GM20000 (cell line): ENCODE measurements around the gene ABCG5.

Source experiments
- DNase-seq: peaks from one replicate; pipeline ENCODE4 v3.0.0; 2012; ENCODE audit warnings: low spot score
- TF ChIP-seq, protein P1 (sequence below): IDR thresholded peaks from 2 replicates; pipeline ENCODE4 v1.5.1; 2012; ENCODE audit warnings: mild to moderate bottlenecking, control low read depth; ENCODE audit errors: extremely low read depth, missing control alignments

Gene ABCG5

DNA sequence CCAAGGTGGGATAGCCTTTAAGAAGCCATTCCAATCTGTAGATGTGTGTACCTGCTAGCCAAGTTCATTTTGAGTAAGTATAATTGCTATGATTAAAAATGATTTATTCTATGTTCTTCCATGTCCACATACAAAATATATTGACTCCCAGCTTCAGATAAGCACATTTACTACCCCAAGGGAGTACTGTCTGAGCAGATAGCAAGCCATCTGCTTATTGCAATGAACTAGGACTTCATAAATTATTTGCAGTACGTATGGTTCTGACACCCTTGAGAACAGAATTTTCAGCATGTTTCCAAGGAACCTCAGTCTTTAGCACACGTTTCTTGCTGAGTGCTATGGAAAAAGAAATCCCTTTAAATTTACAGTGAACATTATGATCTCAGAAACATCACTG is 28.2 kb downstream of the ABCG5 start:
- no peak for DNase-seq
- TF ChIP-seq, protein P1, sequence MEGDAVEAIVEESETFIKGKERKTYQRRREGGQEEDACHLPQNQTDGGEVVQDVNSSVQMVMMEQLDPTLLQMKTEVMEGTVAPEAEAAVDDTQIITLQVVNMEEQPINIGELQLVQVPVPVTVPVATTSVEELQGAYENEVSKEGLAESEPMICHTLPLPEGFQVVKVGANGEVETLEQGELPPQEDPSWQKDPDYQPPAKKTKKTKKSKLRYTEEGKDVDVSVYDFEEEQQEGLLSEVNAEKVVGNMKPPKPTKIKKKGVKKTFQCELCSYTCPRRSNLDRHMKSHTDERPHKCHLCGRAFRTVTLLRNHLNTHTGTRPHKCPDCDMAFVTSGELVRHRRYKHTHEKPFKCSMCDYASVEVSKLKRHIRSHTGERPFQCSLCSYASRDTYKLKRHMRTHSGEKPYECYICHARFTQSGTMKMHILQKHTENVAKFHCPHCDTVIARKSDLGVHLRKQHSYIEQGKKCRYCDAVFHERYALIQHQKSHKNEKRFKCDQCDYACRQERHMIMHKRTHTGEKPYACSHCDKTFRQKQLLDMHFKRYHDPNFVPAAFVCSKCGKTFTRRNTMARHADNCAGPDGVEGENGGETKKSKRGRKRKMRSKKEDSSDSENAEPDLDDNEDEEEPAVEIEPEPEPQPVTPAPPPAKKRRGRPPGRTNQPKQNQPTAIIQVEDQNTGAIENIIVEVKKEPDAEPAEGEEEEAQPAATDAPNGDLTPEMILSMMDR = no peak

DNA sequence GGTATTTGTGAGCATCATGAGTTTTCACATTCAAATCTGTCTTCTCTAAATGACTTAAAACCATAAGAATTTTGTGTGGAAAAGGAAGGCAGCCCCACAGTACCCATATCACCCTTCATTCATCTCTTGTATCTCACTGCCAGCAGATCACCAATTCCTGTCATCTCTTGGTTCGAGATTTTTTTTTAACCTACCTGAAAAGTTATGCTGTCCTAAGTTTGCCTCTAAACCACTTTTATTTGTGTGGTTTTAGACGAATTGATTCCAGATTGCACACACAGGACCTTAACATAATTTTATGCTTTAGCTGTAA is 32.0 kb downstream of the ABCG5 start:
- TF ChIP-seq, protein P1 = no peak
- DNase-seq = no peak

DNA sequence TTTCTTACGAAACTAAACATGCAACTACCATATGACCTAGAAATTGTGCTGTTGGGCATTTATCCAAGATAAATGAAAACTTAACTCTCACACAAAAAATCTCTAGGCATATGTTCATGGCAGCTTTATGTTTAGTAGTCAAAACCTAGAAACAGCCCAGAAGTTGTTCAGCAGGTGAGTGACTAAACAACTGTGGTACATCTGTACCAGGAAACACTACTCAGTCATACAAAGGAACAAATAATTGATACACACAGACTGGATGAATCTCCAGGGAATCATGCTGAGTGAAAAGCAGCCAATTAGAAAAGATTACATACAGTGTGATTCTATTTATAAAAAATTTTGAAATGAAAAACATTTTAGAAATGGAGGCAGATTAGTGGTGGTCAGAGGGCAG is 35.5 kb downstream of the ABCG5 start:
- TF ChIP-seq, protein P1 = no peak
- no peak for DNase-seq

DNA sequence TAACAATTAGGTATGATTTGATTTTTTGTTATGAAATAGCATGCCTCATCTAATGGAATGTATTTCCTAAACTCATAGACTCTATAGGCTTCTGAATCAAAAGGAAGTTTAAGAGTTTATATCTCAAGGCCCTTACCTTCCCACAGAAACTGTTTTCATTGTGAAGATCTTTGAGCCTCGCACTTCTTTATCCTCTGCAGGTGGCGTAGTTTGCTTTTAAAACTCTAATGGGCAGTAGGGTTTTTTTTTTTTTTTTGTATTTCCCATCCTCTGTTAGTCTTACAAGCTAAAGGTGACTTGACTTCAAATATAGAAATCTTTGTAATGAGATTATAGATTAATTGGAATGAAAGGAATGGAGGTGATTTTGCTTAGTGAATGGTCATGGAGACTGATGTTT is 36.5 kb downstream of the ABCG5 start:
- TF ChIP-seq, protein P1 = no peak
- no peak for DNase-seq

DNA sequence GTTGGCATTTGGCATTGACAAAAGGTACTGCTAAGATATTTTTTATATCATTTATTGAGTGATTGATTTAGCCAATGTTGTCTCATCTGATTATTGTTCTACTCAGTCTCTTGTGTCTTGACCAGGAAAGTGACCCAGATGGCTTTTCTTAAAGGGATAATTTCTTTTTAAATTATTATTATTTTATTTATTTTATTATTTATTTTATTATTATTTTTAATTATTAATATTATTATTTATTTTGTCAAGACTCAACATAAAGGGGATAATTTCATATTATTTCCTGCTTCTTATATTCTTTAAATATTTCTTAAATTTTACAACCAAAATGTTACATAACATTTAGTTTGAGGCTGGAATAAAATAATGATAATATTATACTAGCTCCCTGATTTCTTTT is 37.7 kb downstream of the ABCG5 start:
- DNase-seq = no peak
- TF ChIP-seq, protein P1 = no peak

DNA sequence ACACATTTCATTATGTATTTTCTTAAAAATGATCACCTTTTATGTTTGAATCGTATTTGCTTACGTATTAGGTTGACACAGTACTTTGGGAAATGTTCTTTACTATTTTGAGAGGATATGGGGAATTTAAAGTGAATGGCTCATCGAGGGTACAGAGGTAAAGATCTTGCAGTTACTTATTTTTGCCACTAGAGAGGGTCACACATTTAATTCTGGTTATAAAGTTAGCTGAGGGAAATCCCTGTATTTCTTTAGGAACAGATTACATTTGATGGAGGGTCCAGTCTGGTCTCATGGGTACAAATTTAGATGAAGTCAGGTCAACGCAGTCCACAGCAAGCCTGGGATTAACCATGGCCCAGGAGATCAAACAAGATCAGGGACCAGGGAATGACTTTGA is 40.3 kb downstream of the ABCG5 start:
- DNase-seq = no peak
- TF ChIP-seq, protein P1 = no peak

DNA sequence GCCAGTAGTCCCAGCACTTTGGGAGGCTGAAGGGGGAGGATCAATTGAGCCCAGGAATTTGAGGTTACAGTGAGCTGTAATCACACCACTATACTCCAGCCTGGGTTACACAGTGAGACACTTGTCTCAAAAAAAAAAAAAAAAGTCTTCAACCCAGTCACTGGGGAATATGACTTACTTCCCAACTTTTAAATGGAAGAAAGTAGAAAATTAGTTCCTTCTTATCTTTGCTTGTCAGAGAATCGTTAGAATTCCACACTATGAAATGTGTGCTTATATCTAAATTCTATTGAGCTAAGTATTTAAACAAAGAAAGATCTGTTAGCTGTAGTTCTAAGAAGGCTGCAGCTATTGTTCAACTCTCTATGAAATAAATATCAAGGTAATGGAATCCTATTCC is 42.4 kb downstream of the ABCG5 start:
- TF ChIP-seq, protein P1 = no peak
- no peak for DNase-seq
